GM12872 (cell line): ENCODE results near the gene AQP6.

Source experiments
- CTCF ChIP-seq: IDR thresholded peaks from 3 replicates; pipeline ENCODE4 v1.5.1; 2011; ENCODE audit warnings: low read depth, mild to moderate bottlenecking, low read length, moderate library complexity; ENCODE audit not compliant: insufficient read depth

Gene AQP6

GRCh38 chr12:50025187-50026059 is 52.7 kb downstream of the AQP6 start, which contains the start of gene RACGAP1:
Gene RACGAP1, minus strand, starts transcription at chr12:50025494. Its CDS starts 8,779 bp downstream, at chr12:50016715.
- TF ChIP-seq CTCF, result no peak

- no peak for TF ChIP-seq CTCF
Measured at GRCh38 chr12:50026691-50027090, 53.9 kb downstream of the AQP6 start.
